Thymus (tissue), 11 donors: ENCODE measurements around the gene CDX1. TPM values are rescaled to one million over a fixed set of nuclear protein-coding genes. Genes with fewer than 3 reads are reported as not detected.

Experiments
- DNase-seq, 9 donors: peaks; one replicate each; pipeline ENCODE4 v3.0.0-alpha.2; 2013; ENCODE audit warnings: low spot score in 9 of 9, low read depth in 6 of 9, missing footprints in 1 of 9
- H3K27ac ChIP-seq, 2 donors: one replicate each; pipeline ENCODE4 v1.5.1; 2013; ENCODE audit warnings: control low read depth in 1 of 2, low read depth in 1 of 2, low read length in 1 of 2, mild to moderate bottlenecking in 1 of 2, moderate library complexity in 1 of 2
- H3K27me3 ChIP-seq, 2 donors: one replicate each; pipeline ENCODE4 v1.5.1; 2013; ENCODE audit warnings: low read length in 1 of 2; ENCODE audit not compliant: control insufficient read depth in 2 of 2, insufficient read depth in 1 of 2
- H3K36me3 ChIP-seq, 2 donors: one replicate each; pipeline ENCODE4 v1.5.1; 2013; ENCODE audit warnings: low read length in 1 of 2, mild to moderate bottlenecking in 1 of 2, moderate library complexity in 1 of 2; ENCODE audit not compliant: control insufficient read depth in 2 of 2, insufficient read depth in 2 of 2
- H3K4me1 ChIP-seq, 2 donors: one replicate each; pipeline ENCODE4 v1.5.1; 2013; ENCODE audit warnings: low read length in 2 of 2; ENCODE audit not compliant: control insufficient read depth in 2 of 2, insufficient read depth in 2 of 2
- H3K4me3 ChIP-seq, 2 donors: one replicate each; pipeline ENCODE4 v1.5.1; 2013; ENCODE audit warnings: low read length in 2 of 2, control low read depth in 1 of 2, mild to moderate bottlenecking in 1 of 2
- H3K9me3 ChIP-seq, 2 donors: one replicate each; pipeline ENCODE4 v1.5.1; 2013; ENCODE audit warnings: low read length in 1 of 2, mild to moderate bottlenecking in 1 of 2; ENCODE audit not compliant: control insufficient read depth in 2 of 2, insufficient read depth in 1 of 2
- whole genome bisulfite sequencing: extraction: QIAGEN DNeasy Blood & Tissue Kit; methylation state at CpG from one replicate; pipeline ENCODE4 v1.1.7; 2013; 5-methylcytosine and 5-hydroxymethylcytosine counted together
- polyA plus RNA-seq: library from polyadenylated mRNA; stranded (reverse); fragments of 200-250 nt; gene quantifications from one replicate; pipeline ENCODE4 v1.2.3, GENCODE V29; 2013
- total RNA-seq: library from RNA; stranded (reverse); fragments of 120-200 nt; gene quantifications from one replicate; pipeline ENCODE4 v1.2.4, GENCODE V29; 2013
- donor health status: healthy.

CDX1 gene
- total and polyA plus RNA-seq, 2 donors: 0.85 to 1.3 TPM

DNA sequence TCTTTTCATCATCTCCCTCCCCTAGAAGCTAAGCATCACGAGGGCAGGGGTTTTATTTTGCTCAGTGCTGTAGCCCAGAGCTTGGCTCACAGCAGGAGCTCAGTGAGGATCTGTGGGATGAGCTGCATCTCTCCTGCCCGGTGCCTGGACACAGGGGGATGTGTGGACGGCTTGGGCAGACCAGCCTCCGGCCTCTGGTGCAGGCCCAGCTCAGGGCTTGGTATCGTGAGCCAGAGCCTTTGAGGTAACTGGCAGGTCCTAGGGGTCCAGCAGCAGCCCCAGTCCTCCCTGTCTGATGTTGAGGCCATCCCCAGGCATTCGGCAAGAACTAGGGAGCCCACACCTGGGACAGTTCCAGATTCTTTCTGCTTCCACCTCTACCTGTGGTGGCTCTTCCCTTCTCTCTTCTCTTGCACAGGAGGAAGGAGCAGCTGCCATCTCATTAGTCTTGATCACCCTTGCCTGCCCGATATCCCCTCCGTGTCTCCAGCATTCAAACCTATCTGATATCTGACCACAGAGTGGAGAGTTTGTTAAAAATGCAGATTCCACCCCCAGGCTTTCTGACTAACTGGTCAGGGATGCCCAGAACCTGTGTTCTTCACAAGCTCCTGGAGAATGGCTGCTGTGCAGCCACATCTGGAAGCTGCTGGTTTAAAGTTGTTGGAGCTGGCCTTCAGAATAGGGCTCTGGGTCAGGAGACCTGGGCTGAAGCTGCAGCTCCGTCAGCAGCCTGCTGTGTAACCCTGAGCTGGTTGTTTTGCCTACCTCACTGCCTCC is 15.4 kb downstream of the CDX1 start:
- no peaks in the 10 kb centered on the region for H3K4me1 ChIP-seq
- H3K36me3 ChIP-seq: no peaks in the 10 kb centered on the region
- DNase-seq: no peak
- WGBS: 93% methylated on average over 9 of the region's 9 CpGs
- no peak overlapping the region for H3K4me3 ChIP-seq
- H3K27me3 ChIP-seq: peaks cover 0 to 2% of the 10 kb centered on the region in 2 donors
- no peaks in the 10 kb centered on the region for H3K9me3 ChIP-seq
- H3K27ac ChIP-seq: no peak overlapping the region

- WGBS: 93% methylated on average over 10 of the region's 10 CpGs
- Histone ChIP-seq H3K27me3 (peaks cover 0 to 6% of the 10 kb centered on the region in 2 donors), H3K4me3 (no peak overlapping the region), H3K36me3 (no peaks in the 10 kb centered on the region), H3K27ac (no peak overlapping the region), H3K9me3 (no peaks in the 10 kb centered on the region), H3K4me1 (no peaks in the 10 kb centered on the region)
- no peak for DNase-seq
Measured at GRCh38 chr5:150182774-150183173, 16.2 kb downstream of the CDX1 start.

GRCh38 chr5:150183436-150183835 is 16.9 kb downstream of the CDX1 start:
- Histone ChIP-seq H3K4me1 (no peaks in the 10 kb centered on the region), H3K4me3 (no peak overlapping the region), H3K9me3 (no peaks in the 10 kb centered on the region), H3K27ac (no peak overlapping the region), H3K27me3 (peaks cover 0 to 12% of the 10 kb centered on the region in 2 donors), H3K36me3 (no peaks in the 10 kb centered on the region)
- DNase-seq: no peak
- WGBS: 96% methylated on average over 12 of the region's 12 CpGs

DNA sequence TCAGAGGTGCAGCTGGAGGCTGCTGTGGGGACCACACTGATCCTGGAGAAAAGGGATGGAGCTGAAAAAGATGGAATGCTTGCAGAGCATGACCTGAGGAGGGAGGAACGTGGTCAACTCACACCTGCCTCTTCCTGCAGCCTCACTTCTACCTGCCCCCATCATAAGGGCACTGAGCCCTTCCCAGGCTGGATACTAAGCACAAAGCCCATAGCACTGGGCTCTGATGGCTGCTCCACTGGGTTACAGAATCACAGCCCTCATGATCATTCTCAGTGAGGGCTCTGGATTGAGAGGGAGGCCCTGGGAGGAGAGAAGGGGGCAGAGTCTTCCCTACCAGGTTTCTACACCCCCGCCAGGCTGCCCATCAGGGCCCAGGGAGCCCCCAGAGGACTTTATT is 17.4 kb downstream of the CDX1 start:
- H3K4me3 ChIP-seq: no peak overlapping the region
- H3K4me1 ChIP-seq: no peaks in the 10 kb centered on the region
- no peak for DNase-seq
- H3K27me3 ChIP-seq: peaks cover 4 to 18% of the 10 kb centered on the region in 2 donors
- H3K36me3 ChIP-seq: no peaks in the 10 kb centered on the region
- 82% methylated on average over 2 of the region's 2 CpGs for WGBS
- no peaks in the 10 kb centered on the region for H3K9me3 ChIP-seq
- H3K27ac ChIP-seq: no peak overlapping the region

DNA sequence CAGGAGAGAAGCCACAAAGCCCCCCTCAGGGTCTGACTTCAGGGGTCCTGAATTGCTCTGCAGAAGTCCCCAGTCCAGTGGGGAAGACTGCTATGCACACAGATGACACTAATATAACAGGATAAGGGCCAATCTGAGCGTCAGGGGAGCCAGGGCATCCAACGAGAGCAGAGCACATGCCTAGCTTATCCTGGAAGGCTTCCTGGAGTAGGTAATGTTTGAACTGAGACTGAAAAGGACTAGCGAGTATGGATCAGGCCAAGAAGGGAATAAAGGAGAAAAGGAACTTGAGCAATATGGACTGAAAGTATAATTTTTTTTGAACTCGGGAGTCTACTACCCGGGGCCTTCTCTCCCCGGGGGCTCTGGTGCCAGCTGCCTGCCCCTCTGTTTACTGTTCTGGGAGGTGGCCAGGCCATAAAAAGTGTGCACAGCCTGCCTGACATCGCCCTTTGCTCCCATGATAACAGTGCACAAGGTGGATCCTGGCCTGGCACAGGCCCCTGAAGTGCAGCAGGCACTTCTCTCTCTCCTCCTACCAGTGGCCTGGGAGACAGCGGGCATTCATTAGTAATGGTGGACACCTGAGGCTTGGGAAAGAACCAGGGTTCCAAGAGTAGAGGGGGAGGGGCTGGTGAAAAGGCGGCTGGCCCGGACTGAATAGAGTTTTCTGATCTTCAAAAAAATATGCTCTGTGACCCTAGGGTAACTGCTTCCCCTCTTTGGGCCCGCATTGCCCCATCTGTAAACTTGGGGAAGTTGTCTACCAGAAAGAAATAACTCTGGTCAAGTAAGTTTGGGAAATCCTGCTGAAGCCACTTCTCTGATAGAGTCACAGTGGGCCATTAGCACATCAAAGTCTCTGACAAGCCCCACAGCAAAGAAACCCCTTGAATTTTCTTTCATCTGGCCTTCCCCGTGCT is 18.7 kb downstream of the CDX1 start:
- peaks cover 16 to 30% of the 10 kb centered on the region in 2 donors for H3K27me3 ChIP-seq
- no peak for DNase-seq
- no peak overlapping the region for H3K27ac ChIP-seq
- H3K9me3 ChIP-seq: no peaks in the 10 kb centered on the region
- H3K36me3 ChIP-seq: no peaks in the 10 kb centered on the region
- H3K4me3 ChIP-seq: no peak overlapping the region
- no peaks in the 10 kb centered on the region for H3K4me1 ChIP-seq
- 92% methylated on average over 12 of the region's 12 CpGs for WGBS

GRCh38 chr5:150186137-150186536 is 19.6 kb downstream of the CDX1 start:
- Histone ChIP-seq H3K36me3 (no peaks in the 10 kb centered on the region), H3K4me3 (no peak overlapping the region), H3K27me3 (peaks cover 21 to 39% of the 10 kb centered on the region in 2 donors), H3K27ac (no peak overlapping the region), H3K9me3 (no peaks in the 10 kb centered on the region), H3K4me1 (no peaks in the 10 kb centered on the region)
- 98% methylated on average over 8 of the region's 8 CpGs for WGBS
- no peak for DNase-seq

DNA sequence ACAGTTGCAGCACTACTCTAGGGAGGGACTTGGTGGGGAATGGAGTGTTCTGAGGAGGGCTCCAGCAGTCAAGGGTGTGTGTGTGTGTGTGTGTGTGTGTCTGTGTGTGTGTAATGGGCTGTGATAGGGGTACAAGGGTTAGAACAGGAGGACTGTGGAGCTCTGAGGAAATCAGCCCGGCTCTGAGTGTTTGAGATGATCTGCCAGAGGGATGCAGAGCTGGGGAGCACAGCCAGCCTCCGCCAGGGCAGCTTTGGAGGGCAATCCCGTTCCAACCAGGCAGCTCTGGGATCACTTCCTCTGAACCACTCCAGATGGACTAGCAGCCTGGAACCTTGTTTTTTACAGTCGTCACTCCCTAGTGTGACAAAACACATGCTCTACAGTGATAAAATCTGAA is 20.3 kb downstream of the CDX1 start:
- Histone ChIP-seq H3K27ac (no peak overlapping the region), H3K4me1 (no peaks in the 10 kb centered on the region), H3K9me3 (no peaks in the 10 kb centered on the region), H3K27me3 (peaks cover 22 to 46% of the 10 kb centered on the region in 2 donors), H3K36me3 (no peaks in the 10 kb centered on the region), H3K4me3 (no peak overlapping the region)
- 94% methylated on average over 4 of the region's 4 CpGs for WGBS
- DNase-seq: no peak

DNA sequence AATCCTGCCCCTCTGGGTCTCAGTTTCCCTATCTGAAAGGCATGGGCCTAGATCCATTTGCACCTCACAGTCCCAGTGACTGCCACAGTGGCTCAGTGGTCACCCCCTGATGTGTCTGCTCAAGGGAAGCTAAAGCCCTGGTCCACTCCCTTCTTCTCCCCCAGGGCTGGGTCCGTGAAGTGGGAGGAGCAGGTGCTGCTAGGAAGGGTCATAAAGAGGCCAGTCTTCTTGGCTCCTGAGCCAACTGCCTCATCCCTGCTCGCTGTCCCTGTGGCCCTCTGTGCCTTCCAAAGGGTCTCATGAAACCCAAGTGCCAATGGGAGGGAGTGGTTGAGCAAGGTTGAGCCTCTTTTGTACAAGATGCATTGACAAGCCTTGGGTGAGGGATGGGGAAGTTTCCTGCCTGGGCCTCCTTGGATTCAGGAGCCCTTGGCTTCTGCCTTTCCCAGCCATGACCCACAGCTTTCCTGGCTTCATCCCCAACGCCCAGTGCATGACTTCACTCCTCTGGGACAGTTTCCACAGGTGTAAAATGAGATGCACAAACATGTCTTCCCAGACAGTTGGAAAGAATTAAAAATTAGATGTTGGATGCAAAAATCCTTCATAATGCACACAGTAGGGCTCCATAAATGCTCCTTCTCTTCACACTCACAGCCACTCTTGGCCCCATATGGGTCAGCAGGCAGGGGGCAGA is 21.7 kb downstream of the CDX1 start:
- no peak overlapping the region for H3K4me3 ChIP-seq
- H3K36me3 ChIP-seq: no peaks in the 10 kb centered on the region
- WGBS: 53% methylated on average over 3 of the region's 3 CpGs
- no peak overlapping the region for H3K27ac ChIP-seq
- DNase-seq: no peak
- H3K9me3 ChIP-seq: no peaks in the 10 kb centered on the region
- H3K27me3 ChIP-seq: peaks cover 23 to 60% of the 10 kb centered on the region in 2 donors
- H3K4me1 ChIP-seq: no peaks in the 10 kb centered on the region
